NCI-H2196 treated with DMSO at 0.1 percent for 48 hours (cell line): ENCODE data around the gene CRMP1.

Experiments used
- DNase-seq: peaks from one replicate; lab custom pipeline; 2025; ENCODE audit not compliant: unreplicated experiment; lab: John Stamatoyannopoulos, UW

CRMP1 gene

DNA sequence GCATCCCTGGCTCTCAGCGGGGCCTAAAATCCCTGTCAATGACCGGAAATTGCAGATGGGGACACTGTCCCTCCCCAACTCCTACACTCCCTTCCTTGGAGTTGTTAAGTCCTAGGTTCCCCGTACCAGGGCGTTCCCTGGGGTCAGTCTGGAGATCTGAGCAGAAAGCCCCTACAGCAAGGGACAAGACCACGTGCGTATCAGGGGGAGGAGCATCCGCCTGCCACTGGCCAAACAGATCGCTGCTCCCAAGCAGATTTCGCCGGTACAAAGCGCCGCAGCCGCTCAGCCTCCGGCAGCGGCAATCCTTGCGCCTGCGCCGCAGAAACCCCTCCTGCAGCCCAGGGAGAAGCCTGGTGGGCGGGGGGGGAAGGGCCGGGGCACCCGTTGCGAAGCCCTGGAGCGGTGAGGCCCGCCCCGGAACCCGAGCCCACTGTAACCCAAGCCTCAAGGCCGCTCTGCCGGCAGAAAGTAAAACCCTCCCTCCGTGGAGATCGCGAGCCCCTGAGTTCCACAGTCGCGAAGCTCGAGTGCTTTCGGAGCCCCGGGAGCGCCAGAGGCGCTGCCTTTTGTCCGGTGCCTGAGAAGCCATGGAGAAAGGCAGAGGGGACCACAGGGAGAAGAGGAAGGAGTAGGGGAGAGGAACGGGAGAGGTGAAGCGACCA, 2.7 kb downstream of the CRMP1 start:
- peak; percentile 91 for DNase-seq

DNA sequence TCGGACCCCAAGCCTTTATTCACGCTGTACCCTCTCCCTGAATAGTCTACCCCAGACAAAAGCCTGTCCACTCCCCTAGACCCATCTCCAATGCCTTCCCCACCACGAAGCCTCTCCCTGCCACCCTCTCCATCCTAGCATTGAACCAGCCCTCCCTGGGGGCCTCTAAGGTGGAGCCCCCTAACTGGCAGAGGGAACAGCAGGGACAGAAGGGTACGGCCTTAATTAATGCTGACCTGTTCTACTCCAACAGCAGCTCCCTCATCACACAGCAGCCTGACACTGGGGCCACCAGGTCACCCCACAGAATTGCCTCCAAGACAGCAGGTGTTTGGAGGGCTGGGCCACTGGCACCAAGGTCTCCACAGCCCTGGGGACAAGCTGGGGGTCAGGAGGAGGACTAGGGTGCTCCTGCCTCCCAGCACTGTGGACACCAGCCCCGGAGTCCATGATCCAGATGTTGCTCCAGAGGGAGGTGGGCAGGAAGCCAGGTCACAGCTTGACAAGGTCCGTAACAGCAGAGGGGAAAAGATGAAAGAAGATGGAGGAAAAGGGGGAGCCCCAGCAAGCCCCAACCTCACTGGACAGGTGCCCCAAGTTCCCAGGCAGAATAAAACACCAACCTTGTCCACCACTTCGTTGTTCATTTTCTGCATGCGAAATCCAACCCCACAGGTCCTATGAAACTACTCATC, 3.7 kb downstream of the CRMP1 start:
- DNase-seq: no peak

DNA sequence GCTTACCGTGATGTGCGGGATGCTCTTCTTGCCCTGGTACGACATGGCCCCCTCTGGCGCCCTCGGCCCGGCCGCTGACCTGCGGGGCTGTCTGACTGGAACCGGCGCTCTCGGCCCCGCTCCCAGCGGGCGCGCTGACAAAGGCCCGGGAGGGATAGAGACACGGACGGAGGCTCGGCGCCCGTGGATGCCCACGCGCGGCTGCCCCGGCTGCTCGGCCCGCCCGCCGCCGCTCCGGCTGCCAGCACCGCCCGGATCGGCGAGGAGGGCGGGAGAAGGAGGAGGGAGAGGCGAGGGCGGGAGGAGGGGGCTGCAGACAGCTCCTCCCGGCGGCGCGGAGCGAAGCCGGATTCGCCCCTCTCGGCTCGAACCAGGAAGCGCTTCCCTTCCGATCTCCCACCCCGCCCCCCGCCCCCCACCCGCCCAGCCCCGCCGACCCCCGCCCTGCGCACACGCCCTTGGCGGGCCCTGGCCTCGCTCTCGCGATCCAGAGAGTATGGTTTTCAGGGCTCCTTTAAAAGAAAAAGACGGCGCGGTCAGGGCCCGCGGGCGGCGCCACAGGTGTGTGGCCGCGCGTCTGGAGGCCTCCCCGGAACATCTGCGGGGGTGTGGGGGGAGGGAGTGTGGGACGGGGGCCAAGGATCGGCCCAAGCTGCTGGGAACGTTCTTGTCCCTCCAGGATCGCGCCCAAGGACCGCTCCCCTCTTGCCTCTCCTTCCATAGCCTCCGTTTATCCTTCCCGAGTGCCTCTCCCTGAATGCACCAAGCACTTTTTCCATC, 4.5 kb downstream of the CRMP1 start:
- DNase-seq: peak; percentile 73

- peak; percentile 29 for DNase-seq
Measured at GRCh38 chr4:5887361-5888221, 5.3 kb downstream of the CRMP1 start.

DNA sequence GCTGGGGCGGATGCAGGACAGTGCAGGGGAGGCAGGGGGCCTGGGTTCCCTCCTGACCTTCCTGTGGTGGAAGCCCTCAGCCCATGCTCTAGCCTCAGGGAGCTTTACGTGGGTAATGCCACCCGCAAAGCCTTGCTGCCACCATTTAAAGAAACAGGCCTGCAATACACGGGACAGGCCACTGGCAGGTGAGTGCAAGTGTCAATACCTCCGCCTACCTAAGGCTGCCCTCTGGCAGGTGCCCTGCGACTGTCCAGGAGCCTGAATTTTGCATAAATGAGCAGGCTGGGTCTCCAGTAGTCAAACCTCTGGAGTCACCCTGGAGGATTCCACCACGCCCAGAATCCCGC, 5.9 kb downstream of the CRMP1 start:
- no peak for DNase-seq

DNA sequence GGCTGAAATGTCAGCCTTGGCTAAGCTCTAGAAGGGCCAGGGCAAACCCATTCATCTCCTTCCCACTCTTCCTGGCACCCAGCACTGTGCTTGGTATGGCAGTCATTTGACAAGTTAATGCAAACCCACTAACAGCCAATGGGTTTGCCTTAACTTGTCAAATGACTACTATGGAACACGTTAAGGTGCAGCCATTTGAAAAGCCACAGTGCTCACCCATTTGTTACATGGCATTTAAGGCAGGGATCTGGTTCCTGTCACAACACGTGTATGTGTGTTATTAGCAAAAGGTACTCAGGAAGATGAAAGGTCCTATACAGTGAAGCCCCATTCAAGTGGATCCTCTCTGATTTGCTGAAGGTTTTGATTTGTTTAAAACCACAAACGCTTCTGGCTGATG, 7.2 kb downstream of the CRMP1 start:
- DNase-seq: no peak

GRCh38 chr4:5884796-5885195, 8.1 kb downstream of the CRMP1 start:
- no peak for DNase-seq

DNA sequence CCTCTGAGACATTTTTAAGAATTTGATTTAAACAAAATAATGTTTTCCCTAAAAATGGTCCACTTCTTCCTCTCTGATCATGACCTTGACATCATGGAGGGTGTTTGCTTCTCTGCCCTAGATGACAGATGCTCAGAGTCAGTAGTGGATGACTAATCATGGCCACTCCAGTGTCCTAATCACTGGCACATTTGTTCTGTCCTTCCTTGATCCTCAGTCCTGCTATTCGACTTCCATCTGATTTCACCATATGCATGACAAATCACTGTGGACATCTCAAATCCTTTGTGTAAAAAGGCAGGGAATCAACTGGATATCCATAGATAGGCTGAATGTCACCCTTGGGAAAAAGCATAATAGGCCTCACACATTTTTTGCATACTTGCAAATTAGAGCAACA, 9.0 kb downstream of the CRMP1 start:
- DNase-seq: no peak

GRCh38 chr4:5882947-5883346, 9.9 kb downstream of the CRMP1 start:
- DNase-seq: no peak

GRCh38 chr4:5881340-5881739, 11.5 kb downstream of the CRMP1 start:
- no peak for DNase-seq

DNA sequence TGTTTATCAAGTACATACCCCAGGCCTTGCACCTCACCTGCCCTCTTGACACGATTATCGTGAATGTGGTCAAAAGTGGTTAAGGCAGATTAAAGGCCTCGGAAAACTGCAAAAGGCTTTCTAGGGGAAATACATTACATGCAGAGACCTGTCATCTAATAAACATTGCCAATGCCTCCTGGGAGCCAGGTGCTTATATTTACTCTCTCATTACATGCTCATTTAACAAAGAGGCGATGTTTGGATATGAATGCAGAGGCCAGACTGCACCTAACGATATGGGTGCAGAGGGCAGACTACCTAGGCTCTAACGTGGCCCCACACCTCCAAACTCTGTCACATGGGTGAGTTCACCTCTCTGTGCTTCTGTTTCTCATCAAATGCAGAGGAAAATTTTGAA, 14.5 kb downstream of the CRMP1 start:
- DNase-seq: no peak

GRCh38 chr4:5877392-5877791, 15.5 kb downstream of the CRMP1 start:
- no peak for DNase-seq

DNA sequence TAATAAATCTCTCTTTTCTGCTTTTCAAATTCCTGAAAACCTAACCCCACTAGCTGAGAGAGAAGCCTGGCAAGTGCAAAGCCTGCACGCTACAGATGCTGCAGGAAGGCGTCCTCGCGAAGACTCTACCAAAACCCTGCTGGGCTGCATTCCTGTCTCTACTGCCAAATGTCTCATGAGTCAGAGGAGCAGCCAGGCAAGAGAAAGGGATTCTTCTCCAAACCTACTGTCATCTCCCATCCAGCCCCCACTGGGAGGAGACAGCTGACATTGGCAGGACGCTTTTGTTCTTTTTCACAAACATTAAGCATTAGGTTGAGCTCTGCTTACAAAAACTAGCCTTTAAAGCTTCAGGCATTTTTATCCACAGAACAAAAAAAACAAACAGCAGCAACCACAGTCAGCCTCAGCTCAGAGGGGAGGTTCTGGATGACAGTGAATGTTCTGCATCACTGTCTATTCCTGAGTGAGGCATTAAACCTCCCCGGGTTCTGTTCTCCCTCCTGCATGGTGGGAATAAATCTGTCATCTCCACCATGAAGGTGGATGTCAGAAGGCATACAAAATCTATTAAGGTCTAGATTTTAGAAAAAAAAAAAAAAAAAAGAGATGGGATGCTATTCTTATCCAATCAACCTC, 18.0 kb downstream of the CRMP1 start:
- peak; percentile 28 for DNase-seq

DNA sequence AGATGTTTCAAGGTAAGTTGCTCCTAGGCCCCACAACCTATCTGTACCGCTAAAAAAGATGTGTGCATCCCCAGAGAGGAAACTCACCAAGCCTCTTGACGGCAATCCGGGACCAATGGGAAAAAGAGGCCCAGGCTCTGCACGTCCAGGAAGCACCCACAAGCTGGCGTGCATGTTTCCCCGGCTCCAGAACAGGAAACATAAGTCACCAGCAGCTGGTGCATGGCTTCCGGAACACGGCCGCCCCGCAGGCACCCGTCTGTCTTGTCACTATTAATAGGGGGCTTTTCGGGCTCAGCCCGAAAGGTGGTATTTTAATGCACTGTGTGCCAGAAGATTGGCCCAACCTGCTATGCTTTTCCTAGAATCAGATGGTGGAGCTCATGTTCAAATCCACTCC, 22.2 kb downstream of the CRMP1 start:
- no peak for DNase-seq

- DNase-seq: no peak
Measured at GRCh38 chr4:5869966-5870619, 22.8 kb downstream of the CRMP1 start.

DNA sequence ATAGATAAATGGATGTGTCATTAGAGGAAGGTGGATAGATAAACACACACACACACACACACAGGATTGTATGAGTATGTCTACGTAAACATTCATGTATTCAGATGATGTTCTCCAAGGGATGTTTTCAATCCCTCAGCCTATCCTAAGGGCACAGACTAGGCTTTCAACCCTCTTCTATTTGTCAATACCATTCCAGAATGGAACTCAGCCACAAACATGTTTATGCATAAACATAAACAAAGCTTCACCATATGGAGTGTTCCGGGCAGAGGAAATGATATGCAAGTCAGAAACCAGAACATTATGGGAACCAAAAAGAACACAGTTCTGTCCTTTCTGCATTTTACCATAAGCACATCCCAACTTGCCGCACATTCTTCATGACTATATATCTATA, 25.0 kb downstream of the CRMP1 start:
- no peak for DNase-seq

GRCh38 chr4:5866841-5867813, 25.8 kb downstream of the CRMP1 start:
- DNase-seq: no peak

DNA sequence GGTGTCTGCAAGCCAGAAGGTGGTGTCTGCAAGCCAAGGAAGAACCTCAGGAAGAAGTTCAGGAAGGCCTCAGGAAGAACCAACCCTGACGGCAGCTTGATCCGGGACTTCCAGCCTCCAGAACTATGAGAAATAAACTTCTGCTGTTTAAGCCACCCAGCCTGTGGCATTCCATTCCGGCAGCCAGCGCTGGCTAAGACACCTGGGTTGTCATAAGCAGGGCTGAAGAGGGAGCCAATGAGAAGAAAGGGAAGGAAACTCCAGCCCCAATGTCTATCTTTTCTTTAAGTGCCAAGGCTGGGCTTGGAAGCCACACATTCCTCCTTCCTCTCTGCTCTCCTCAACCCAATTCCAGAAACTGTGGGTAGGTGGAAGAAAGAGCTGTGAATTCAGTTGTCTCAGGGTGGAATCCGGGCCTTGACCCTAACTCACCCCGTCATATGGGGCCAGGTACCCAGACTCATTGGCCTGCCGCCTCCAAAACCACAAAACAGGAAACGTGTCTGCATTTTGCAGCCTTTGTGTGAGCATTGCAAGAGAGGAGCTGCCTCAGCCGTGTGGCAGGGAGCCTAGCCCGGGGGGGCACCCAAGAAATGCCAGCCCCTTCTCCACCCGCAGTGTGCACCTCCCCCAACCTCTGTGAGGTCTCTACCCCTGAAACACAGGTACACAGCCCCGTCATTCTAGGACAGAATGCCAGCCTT, 26.8 kb downstream of the CRMP1 start:
- no peak for DNase-seq
